Measurements from ENCODE around the gene SST.

The SST gene

DNA sequence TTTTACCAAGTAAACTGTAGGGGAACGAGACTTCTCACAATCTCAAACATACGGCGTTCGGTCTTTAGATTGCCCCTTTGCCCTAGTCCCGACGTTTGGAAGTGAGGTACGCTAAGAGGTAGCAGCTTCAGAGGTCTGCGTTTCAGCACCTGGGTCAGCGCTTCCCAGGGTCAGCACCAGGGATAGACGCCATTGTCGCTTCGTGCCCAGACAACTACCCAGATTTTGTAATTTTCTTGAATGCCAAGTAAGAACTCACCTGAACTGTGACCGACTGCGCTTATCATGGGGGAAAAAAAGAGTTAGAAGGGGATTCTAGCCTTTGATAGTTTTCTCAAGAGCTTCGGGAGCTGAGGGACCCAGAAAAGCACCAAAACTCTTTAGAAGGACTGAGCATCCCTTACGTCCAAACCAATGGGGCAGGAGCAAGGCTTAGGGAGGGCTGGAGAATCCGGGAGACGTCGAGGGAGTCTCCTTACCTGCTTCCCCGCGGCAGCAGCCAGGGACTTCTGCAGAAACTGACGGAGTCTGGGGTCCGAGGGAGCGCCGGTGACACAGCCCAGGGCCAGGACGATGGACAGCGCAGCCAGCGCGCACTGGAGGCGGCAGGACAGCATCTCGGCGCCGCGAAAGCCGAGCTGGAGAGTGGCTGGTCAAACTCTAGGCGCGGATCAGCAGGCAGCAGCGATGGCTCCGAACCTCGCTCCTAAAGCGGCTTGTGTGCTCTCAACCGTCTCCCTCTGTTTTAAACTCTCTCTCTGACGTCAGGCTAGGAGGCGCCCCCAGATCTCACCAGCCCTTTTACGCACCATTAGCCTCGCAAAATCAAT lies at the start of gene SST:
Gene SST, minus strand, starts transcription at position 720 of the 830 bp plus-strand sequence. Its CDS starts 103 bp downstream, at position 617.
- peak; percentile 49 to 55 for DNase-seq

DNA sequence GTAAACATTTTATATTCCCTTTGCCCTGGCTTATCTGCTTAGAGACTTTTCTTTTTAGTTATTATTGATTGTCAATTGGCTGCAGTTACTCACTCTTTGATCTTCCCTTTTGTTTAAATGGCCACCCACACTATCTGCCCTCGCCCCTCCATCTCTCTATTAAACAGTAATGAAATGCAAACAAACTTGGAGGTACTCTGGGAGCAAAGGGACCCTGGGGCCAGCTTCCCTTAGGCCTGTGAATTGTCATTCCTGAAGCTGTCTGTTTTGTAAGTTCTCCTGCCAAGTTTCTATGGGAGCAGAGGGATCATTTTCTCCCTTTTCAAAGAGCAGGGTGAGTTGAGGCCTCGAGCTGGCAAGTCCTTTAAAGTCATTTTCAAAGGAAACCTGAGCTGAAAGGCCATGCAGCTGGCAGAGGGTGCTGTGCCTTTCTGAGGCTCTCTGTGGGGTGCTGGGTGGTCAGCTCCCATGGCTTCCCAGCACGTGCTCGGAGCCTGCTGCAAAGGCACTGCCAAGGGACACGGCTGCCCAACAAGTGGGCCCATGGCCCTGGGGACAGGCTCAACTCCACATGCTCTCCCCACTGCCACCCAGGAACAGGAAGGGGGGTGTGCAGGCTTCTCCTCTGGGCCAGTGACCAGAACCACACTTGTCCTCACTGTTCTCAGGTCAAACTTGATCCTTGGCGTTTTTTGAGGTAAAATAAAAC lies 49.6 kb upstream of the SST start:
- DNase-seq, result no peak

DNA sequence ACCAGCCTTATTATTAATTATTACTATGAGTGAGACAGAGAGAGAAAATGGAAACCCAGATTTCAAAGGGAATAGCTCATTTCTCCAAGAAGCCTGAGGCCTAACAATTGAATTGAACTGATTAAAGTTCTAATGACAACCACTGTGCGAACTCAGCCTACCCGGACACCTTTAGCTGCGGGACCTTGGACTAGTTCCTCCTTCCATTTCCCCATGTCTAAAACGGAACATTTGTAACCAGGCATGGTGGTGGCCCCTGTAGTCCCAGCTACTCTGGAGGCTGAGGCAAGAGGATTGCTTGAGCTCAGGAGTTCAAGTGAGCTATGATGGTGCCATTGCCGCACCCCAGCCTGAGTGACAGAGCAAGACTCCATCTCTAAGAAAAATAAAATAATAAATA lies 48.6 kb upstream of the SST start:
- DNase-seq, result no peak

DNA sequence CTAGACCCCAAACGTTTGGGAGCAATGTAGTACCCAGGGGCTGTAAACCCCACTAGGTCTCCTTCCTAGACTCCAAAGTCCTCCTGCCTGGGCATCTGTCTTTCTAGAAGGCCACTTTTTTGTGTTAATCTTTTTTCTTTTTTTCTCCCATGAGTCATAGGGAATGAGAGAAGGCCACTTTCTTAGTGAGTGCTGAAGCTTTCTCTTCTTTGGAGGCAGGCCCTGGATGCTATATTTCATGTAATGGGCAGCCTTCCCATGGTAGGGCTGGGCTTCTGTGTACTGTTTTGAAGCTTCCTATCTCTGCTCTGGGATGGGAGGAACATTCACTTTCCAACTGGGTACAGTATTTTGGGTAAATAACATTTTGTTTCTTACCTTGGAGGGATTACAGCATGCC lies 47.4 kb upstream of the SST start:
- no peak for DNase-seq

DNA sequence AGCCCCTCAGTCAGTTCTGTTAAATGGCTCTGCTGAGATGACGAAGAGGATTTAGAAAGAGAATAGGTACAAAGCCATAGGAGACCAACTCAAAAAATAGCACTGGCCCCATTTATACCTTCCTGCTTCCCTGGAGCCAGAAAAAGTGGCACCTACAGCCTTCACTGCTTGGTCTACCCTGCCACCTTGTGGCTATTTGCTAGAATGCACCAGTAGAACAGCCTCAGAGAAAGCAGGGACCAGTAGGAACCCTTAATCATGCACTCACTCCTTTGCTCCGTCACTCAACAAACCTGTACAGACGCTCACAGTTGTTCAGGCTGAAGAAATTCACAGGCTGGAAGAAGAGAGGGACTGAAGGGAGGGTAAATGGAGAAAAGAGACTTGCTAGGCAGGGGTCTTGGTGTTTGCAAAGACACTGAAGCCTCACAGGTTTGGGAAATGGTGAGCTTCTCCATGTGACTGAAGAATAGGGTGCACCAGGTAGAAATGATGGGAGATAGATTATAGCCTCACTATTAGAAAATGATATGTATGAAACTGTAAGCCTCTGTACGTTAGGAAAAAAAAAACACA lies 44.3 kb upstream of the SST start:
- DNase-seq, result peak; percentile 70 to 83

DNA sequence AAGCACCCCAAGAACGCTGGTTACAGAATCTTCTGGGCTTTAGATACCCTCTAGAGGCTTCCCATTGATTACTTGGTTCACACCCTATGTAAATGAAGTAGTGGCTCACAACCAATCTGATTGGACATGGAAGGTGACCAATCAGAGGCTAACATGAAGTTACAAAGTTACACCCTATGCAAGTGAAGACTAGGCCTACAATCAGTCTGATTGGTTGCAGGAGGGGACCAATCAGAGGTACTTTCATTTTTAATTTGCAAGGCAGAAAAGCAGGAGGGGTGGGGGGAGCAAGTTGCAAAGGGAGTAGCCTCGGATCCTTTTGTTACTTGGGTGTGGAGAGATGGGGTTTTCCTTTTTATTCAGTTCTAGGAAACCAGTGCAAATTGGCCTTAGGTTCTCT lies 43.3 kb upstream of the SST start:
- peak; percentile 11 for DNase-seq

DNA sequence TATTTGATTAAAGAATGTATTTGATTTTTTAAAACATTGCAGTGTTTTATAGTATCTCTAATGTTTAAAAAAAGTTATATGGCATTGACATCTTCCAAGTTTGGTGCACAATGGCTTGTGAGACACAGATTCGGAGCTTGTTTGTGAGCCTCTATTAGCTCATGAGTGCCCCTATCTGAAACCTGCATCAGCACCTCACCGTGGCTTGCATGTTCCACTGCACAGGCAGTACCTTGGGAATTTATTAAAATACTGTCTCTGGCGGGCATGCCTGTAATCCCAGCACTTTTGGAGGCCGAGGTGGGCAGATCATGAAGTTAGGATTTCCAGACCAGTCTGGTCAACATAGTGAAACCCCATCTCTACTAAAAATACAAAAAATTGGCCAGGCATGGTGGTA lies 39.0 kb upstream of the SST start:
- DNase-seq, result no peak

DNA sequence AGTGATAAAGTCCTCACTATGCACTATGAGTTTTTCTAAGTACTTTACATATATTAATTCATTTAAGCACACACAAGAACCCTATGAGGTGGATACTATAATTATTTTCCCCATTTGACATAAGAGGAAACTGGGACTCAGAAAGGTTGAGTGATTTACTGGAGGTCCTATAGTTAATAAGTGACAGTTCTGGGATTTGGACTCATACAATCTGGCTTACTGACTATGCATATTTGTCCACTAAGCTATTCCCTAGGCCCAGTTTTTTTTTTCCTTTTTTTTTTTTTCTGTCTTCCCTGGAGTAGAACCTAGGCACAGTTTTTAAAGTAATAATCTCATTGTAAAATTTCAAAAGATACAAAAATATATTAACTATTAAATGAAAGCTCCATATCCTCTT lies 38.5 kb upstream of the SST start:
- DNase-seq, result no peak

DNA sequence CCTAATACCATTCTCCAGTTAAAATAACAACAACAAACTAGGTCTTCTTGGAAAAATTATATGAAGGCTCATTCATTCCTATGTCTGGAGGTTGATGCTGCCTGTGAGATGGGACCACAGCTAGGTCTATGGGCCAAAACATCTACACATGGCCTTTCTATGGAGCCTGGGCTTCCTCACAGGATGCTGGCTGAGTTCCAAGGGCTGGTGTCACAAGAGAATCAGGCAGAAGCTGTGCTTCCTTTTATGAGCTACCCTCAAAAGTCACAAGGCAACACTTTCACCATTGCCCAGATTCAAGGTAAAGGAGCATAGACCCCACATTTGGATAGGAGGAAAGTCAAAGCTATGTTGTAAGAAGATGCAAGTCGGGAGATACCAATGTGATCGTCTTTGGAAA lies 36.8 kb upstream of the SST start:
- peak; percentile 56 to 61 for DNase-seq

DNA sequence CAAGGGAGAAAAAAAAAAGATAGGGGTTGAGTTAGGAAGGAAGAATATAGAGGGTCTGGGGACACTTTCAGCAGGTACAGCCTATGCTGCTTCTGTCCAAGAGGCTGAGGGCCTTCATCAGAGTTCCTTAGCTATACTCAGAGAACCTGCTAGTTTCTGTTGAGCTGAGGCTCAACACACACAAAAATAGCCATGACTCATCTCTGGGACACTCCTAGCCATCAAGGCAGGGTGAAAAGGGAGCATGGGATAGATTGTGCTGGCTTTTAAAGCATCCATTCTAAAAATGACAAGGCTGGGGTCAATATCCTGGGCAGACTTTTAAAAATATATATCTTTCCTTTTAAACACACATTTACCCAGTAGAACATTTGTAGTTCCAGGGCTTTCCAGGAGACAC lies 35.0 kb upstream of the SST start:
- no peak for DNase-seq

DNA sequence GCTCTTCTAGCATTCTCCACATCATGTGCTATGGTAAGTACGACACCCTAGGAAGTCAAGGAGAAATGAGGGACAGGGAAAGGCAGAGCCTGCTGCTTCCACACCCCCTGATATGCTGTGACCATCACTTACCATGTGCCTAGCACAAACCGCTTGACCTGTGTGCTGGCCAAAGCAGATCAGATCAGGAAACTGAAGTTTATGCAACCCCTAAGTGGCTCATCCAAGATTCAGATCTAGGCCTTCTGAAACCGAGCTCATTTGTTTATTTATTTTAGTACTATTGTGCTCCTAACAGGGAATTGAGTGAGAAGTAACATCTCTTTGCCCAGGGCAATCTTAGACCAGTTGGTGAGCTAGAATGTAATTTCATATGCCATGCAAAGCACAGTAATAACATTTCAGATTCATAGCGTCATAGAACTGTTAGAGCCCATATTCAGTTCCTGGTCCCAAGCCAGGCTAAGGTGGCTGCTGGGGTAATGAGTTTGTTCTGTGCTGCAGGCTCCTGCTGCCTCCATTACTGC lies 32.4 kb upstream of the SST start, which contains the start of gene RTP2:
Gene RTP2, minus strand, starts transcription at position 51 of the 527 bp plus-strand sequence. CDS start 429 bp downstream, outside the sequence.
- no peak for DNase-seq

DNA sequence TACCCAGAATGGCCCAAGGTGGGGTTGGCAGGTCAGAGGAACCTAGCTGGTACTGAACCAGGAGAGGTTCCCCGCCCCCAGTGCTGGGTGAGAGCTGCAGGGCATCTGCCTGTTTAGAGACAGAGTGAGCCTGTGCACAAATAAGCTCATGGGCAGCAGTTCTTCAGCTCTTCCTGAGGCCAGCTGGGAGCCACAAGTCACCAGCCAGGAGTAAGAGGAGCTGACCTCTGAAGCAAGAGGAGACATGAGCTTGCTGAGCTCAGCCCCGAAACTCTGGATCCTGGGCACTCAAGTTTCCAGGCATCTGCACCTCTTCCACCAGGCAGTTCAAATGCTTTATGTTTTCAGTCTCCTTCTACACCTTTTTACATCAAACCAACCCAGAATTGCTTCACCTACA lies 30.1 kb upstream of the SST start:
- DNase-seq, result no peak

DNA sequence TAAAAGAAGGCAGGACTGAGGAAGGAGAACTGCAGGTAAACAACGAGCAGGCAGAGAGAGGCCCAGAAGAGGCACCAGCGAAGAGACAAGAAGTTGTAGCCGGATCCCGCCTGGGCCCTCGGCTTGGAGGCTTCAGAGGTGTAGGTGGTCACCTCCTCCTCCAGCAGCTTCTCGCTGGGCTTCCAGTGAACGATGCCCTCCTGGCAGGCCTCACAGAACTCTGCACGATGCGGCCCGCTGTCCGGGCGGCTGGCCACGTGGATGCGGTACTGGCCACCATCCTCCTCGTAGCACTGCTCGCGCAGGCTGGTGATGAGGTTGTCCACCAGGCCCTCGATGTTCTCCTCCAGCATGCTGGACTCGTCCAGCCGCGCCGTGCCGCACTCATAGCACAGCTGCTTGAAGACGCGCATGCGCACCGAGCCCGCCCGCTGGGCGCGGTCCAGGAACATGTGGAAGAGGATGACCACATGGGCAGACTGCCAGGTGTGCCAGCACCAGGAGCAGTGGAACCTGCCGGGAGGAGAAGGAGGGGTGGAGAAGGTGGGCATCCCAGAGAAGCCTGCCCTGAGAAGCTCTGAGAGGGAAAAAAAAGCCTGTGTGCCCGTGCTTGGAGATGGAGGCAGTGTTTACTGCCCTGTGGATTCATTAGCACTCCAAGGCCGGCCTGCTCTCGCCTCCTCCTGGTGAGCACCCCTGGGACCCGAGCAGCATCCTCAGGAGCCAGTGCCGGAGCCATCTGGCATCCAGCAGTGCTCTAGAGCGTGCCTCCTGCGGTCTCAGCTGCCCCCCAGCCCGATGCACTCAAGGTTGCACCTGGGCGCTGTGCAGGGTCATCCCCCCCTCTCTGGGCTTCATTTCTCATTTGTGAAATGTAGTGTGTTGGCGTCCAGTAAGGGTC lies 28.6 kb upstream of the SST start:
- DNase-seq, result no peak

DNA sequence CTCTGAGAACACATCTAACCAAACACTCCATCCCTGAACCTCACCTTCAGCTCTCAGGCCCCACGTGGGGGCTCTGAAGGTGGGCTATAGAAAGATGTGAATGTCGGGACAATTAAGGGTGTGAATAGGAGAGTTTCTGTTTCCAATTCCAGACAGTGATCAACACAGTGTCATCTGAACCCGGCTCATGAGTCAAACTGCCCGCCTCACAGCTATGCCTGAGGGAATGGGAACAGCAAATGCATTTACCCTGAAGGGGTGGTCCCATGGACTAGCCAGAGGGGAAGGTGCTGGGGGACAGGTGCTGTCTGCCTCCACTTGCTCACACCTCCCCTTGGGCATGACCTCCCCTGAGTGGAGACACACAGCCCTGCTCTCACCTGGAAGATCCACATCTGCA lies 25.8 kb upstream of the SST start:
- DNase-seq, result no peak

DNA sequence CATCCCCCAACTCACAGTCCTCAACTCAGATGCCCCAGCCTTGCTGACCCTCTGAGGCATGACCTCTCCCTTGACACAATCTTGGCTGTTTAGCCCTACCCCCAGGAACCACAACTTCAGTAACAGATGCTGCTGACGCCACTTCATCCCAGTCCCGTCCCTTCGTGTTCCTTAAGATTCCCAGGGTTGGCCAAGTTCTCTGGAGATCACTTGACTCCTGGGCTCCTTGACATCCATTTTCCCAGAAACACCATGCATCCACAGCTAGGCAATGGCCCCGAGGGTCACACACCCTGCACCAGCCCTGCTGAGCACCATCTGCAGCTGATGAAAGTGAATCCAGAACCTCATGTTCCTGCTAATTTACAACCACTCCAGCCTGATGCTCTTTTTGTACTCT lies 25.3 kb upstream of the SST start:
- DNase-seq, result no peak

DNA sequence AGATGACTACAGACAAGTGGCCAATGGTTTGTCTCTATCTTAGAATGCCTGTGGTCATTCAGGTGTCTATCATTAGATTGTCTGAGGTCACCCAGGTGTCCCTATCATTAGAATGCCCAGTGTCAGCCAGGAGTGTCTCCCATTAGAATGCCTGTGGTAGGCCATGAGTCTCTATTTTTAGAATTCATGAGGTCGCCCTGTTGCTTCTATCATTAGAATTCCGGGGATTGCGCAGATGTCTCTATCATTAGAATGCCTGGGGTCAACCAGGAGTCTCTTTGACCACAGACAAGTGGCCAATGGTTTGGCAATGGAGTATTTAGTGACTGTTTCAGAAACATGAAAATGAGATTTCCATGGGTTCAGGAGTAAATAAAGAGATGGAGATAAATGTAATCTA lies 24.6 kb upstream of the SST start:
- no peak for DNase-seq

DNA sequence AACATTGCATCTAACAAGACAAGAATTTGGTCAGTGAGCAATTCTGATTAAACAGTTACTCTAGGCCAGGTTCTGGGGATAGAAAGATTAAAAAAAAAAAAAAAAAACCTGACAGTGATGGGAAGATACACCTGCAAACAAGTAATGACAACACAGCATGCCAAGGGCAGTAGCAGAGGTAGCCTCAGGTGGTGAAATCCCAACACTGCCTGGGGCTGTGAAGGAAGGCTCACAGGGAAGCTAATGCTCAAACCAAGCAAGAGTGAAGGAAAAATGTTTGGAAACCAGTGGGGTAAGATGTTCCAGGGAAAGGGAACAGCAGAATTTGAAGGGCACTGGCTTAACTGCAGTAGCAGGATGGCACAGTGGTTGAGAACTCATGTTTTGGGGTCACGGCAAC lies 23.2 kb upstream of the SST start:
- DNase-seq, result no peak

DNA sequence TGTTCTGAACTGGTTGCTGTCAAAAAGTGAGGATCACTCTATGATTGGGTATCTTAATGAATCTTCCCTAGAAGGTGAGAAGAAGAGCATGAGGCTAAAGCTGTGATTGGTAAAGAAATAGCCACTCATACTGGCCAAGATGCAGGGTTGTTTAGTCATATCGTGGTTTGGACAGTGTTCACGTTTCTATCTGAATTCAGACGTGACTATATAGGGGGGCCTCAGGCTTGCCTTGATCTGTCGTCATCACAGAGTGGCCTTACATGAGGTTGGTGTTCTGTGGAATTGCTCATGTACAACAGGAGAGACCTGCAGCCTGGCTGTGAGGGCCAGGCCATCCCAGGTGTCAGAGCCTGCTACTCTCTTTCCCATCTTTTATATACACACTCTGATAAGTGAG lies 19.8 kb upstream of the SST start:
- no peak for DNase-seq

DNA sequence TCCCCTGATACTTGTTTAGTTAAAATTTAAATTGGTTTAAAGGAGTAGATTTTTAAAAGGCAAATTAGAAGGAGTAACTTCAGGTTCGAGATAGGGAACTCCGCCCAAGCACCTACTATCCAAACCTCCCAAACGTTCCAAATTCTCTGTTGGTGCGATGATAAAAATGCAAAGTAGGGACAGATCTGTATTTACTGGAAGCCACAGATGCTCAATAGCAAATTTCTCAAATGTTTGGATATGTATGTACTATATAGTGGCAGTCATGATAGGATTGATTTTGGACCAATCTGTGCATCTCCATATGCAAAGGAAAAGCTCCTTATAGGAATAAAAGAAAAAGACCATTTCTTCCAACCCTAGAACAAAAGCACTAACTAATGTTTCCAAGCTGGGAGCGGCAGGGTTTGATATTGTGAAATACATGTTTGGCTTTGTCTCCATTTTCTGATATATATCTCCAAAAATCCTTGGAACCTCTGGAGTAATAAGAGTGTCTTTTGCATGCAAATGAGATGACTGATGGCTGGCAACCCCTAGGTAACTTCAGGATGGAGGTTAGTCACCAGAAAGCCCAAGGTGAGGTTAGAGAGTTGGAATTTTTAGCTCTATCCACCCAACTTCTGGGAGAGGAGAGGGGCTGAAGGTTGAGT lies 16.6 kb upstream of the SST start:
- no peak for DNase-seq

DNA sequence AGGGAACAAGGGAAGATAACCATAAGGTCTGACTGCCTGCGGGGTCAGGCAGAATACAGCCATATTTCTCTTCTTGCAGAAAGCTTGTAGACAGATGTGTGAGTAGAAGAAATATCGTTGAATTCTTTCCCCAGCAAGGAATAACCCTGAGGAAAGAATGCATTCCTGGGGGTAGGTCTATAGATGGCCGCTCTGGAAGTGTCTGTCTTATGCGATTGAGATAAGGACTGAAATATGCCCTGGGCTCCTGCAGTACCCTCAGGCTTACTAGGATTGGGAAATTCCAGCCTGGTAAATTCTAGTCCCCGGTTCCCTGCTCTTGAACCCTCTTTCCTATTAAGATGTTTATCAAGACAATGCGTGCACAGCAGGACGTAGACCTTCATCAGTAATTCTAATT lies 15.8 kb upstream of the SST start:
- no peak for DNase-seq

DNA sequence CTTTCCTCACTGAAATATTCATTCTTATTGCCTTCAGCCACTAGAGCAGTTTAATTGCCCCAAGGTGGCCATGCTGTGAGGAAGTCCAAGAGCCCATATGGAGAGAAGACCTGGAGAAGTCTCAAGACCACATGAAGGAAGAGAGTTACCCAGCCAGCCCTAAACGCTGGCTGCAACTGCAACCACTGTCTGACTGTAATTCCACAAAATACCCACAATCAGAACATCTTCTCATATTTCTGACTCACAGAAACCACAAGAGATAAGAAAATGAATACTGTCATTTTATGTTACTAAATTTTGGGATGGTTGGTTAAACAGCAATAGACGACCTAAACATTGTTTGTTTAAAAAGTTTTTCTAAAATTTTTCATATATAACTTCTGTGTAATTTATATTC lies 14.7 kb upstream of the SST start:
- peak in 1 of 2 experiments; percentile 7 for DNase-seq

DNA sequence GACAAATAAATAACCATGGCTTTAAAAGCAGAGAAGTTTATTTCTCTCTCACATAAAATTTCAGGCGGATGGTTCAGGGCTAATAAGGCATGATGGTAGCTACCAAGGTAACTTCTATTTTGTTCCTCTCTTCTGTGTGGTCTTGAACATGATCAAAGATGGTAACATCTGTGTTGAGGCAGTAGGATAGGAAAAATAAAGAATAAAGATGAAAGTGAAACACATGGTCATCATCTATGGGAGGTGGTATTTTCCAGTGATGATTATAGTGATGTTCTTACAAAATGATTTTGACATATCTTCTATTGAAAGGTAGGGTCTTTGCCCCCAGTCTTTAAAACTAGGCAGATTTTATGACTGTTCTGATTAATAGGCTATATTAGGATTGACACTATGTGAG lies 14.2 kb upstream of the SST start:
- DNase-seq, result no peak

Measured in Kasumi-1 (cell line).